ENCODE data around the gene MRPL48.

- TF ChIP-seq, protein P1, sequence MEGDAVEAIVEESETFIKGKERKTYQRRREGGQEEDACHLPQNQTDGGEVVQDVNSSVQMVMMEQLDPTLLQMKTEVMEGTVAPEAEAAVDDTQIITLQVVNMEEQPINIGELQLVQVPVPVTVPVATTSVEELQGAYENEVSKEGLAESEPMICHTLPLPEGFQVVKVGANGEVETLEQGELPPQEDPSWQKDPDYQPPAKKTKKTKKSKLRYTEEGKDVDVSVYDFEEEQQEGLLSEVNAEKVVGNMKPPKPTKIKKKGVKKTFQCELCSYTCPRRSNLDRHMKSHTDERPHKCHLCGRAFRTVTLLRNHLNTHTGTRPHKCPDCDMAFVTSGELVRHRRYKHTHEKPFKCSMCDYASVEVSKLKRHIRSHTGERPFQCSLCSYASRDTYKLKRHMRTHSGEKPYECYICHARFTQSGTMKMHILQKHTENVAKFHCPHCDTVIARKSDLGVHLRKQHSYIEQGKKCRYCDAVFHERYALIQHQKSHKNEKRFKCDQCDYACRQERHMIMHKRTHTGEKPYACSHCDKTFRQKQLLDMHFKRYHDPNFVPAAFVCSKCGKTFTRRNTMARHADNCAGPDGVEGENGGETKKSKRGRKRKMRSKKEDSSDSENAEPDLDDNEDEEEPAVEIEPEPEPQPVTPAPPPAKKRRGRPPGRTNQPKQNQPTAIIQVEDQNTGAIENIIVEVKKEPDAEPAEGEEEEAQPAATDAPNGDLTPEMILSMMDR (IDR thresholded peaks at IDR 0.05): no peak
- TF ChIP-seq EZH2 (IDR thresholded peaks at IDR 0.05) (no peak), EZH2phosphoT487 (IDR thresholded peaks at IDR 0.05) (no peak)
These were observed 105.4 kb downstream of the MRPL48 start for GRCh38 chr11:73893041-73893440.
